CD4-positive, alpha-beta T cell (primary cell): ENCODE results near the gene PPP1R36. TPM values are rescaled to one million over a fixed set of nuclear protein-coding genes. Genes with fewer than 3 reads are reported as not detected.

ENCODE experiments used
- ATAC-seq: fragments of 200-7000 bp; cut with Tn5 transposase; one replicate; pipeline ENCODE4 v1.10.0; 2022; ENCODE audit warnings: mild to moderate bottlenecking; ENCODE audit not compliant: poor library complexity
- CTCF ChIA-PET: fragments of 350-600 bp; sonication (Branson Sonifier 250); formaldehyde crosslinking; loops from one replicate; lab custom pipeline; 2021; ENCODE audit warnings: antibody characterized with exemption, inconsistent platforms; lab: Charles Lee
- POLR2A ChIA-PET: fragments of 350-600 bp; sonication (Branson Sonifier 250); formaldehyde crosslinking; loops from one replicate; lab custom pipeline; 2021; ENCODE audit warnings: antibody characterized with exemption, inconsistent platforms; lab: Charles Lee
- DNase-seq, 14 experiments: peaks; one replicate each; pipeline ENCODE4 v3.0.0-alpha.2; 2013 to 2020; ENCODE audit warnings: mixed read lengths in 2 of 14
- H3K27ac ChIP-seq, 2 donors: one replicate each; pipeline versions ENCODE4 v1.5.1 to v1.7.0; 2013; ENCODE audit warnings: low read length in 2 of 2, low read depth in 1 of 2, mild to moderate bottlenecking in 1 of 2
- H3K27me3 ChIP-seq, 2 experiments: 1 replicate in 1 of 2; 2 replicates in 1 of 2; pipeline versions ENCODE4 v1.6.1 to v1.7.0; 2013; ENCODE audit warnings: low read length in 2 of 2, control low read depth in 1 of 2, mild to moderate bottlenecking in 1 of 2, moderate library complexity in 1 of 2; ENCODE audit not compliant: insufficient read depth in 2 of 2, control insufficient read depth in 1 of 2
- H3K36me3 ChIP-seq: one replicate; pipeline ENCODE4 v1.6.1; 2013; ENCODE audit warnings: low read length, control low read depth; ENCODE audit not compliant: insufficient read depth
- H3K4me1 ChIP-seq: one replicate; pipeline ENCODE4 v1.6.1; 2013; ENCODE audit warnings: low read length, control low read depth; ENCODE audit not compliant: insufficient read depth
- H3K4me3 ChIP-seq: one replicate; pipeline ENCODE4 v1.5.1; 2013; ENCODE audit warnings: mild to moderate bottlenecking, low read length, moderate library complexity
- H3K9me3 ChIP-seq, 2 experiments: 1 replicate in 1 of 2; 2 replicates in 1 of 2; pipeline versions ENCODE4 v1.6.1 to v1.7.0; 2013; ENCODE audit warnings: low read length in 2 of 2, mild to moderate bottlenecking in 2 of 2, control low read depth in 1 of 2, moderate library complexity in 1 of 2; ENCODE audit not compliant: control insufficient read depth in 1 of 2, insufficient read depth in 1 of 2
- H3K27ac Mint-ChIP-seq: one replicate; pipeline ENCODE4 v1.8.0; 2020; ENCODE audit warnings: mixed read lengths
- H3K27me3 Mint-ChIP-seq: one replicate; pipeline ENCODE4 v1.8.0; 2021; ENCODE audit warnings: mixed read lengths
- H3K36me3 Mint-ChIP-seq: one replicate; pipeline ENCODE4 v1.8.0; 2021; ENCODE audit warnings: low read depth, mixed read lengths
- H3K4me1 Mint-ChIP-seq: one replicate; pipeline ENCODE4 v1.8.0; 2021; ENCODE audit warnings: low read depth, mixed read lengths
- H3K4me3 Mint-ChIP-seq: one replicate; pipeline ENCODE4 v1.8.0; 2020; ENCODE audit warnings: mild to moderate bottlenecking, mixed read lengths
- H3K9me3 Mint-ChIP-seq: one replicate; pipeline ENCODE4 v1.8.0; 2020; ENCODE audit warnings: mixed read lengths
- intact Hi-C, 2 experiments: fragments of 100-400 bp; cut with DNase I in 1 of 2; cut with micrococcal nuclease in 1 of 2; formaldehyde crosslinking; loops; one replicate each; pipeline versions ENCODE4 v1.15.1 to v1.9.0; 2023 to 2025; cut with DNase I, micrococcal nuclease
- total RNA-seq, 174 experiments: library from RNA in 2 of 174; stranded (reverse) in 2 of 174; gene quantifications; one replicate each; pipeline ENCODE4 v1.2.3 and lab custom pipeline; 2021 to 2026
- TF ChIP-seq, protein P1 (sequence below): fragments of 200-600 bp; IDR thresholded peaks from one replicate; pipeline ENCODE4 v1.8.0; 2022; ENCODE audit warnings: antibody characterized with exemption, mild to moderate bottlenecking

The PPP1R36 gene
- total RNA-seq, 2 experiments from 2014 or later = not detected

DNA sequence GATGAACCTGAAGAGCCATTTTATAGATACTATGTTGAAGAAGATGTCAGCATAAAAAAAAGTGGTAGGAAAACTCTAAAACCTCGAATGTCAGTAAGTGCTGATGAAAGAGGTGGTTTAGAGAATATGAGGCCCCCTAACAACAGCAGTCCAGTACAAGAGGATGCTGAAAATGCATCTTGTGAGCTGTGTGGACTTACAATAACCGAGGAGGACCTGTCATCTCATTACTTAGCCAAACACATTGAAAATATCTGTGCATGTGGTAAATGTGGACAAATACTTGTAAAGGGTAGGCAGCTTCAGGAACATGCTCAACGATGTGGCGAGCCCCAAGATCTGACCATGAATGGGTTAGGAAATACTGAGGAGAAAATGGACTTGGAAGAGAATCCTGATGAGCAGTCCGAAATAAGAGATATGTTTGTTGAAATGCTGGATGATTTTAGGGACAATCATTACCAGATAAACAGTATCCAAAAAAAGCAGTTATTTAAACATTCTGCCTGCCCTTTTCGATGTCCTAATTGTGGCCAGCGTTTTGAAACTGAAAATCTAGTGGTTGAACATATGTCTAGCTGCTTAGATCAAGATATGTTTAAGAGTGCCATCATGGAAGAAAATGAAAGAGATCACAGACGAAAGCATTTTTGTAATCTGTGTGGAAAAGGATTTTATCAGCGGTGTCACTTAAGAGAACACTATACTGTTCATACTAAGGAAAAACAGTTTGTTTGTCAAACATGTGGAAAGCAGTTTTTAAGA is 27.0 kb upstream of the PPP1R36 start:
- ATAC-seq = no peak
- Mint-ChIP-seq H3K9me3 (no peaks in the 10 kb centered on the region), H3K4me3 (no peak overlapping the region), H3K36me3 (peaks cover 22% of the 10 kb centered on the region), H3K4me1 (peaks cover 29% of the 10 kb centered on the region), H3K27me3 (no peaks in the 10 kb centered on the region), H3K27ac (no peak overlapping the region)
- Histone ChIP-seq H3K27me3 (no peaks in the 10 kb centered on the region), H3K27ac (no peak overlapping the region), H3K4me1 (peaks cover 5% of the 10 kb centered on the region), H3K36me3 (peaks cover 33% of the 10 kb centered on the region), H3K9me3 (no peaks in the 10 kb centered on the region), H3K4me3 (no peak overlapping the region)
- POLR2A ChIA-PET = interaction anchor here (0.9 to 1.5 kb wide), 4 partner anchors 13 to 26 kb away, joined by 3 to 9 read pairs (median 3); partner anchors contain the start of genes ZBTB1 and ZBTB25
- CTCF ChIA-PET = interaction anchor here (0.6 to 4.5 kb wide), 3 partner anchors 12 to 1096 kb away, joined by 3 to 18 read pairs (median 3); no protein-coding TSS in a partner anchor
- intact Hi-C loops = no loop called here
- DNase-seq = no peak
- TF ChIP-seq, protein P1, sequence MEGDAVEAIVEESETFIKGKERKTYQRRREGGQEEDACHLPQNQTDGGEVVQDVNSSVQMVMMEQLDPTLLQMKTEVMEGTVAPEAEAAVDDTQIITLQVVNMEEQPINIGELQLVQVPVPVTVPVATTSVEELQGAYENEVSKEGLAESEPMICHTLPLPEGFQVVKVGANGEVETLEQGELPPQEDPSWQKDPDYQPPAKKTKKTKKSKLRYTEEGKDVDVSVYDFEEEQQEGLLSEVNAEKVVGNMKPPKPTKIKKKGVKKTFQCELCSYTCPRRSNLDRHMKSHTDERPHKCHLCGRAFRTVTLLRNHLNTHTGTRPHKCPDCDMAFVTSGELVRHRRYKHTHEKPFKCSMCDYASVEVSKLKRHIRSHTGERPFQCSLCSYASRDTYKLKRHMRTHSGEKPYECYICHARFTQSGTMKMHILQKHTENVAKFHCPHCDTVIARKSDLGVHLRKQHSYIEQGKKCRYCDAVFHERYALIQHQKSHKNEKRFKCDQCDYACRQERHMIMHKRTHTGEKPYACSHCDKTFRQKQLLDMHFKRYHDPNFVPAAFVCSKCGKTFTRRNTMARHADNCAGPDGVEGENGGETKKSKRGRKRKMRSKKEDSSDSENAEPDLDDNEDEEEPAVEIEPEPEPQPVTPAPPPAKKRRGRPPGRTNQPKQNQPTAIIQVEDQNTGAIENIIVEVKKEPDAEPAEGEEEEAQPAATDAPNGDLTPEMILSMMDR = no peak

DNA sequence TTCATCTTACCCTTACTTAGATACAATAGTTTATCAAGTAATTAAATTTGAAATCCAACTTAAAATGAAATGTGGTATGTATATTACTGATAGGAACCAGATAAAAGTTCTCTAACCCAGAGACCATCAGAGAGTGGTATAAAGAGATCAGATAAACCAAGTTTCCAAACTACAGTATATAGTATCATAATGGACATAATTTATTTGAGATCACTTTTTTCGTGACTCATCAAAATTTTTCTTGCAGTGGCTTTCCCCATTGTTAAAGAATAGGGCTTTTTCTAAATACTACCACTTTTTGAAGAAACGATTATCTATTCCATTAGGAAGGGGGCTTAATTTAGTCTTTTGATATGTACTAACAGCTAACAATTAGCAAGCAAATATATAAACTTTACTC is 24.4 kb upstream of the PPP1R36 start:
- ChIA-PET POLR2A (interaction anchor here (0.7 kb wide), 1 partner anchor 9 kb away, joined by 3 read pairs; no protein-coding TSS in a partner anchor), CTCF (interaction anchor here (4.5 kb wide), 1 partner anchor 14 kb away, joined by 18 read pairs; no protein-coding TSS in a partner anchor)
- Histone ChIP-seq H3K9me3 (no peaks in the 10 kb centered on the region), H3K4me3 (no peak overlapping the region), H3K27ac (no peak overlapping the region), H3K27me3 (no peaks in the 10 kb centered on the region), H3K4me1 (peaks cover 3% of the 10 kb centered on the region), H3K36me3 (peaks cover 37% of the 10 kb centered on the region)
- Mint-ChIP-seq H3K27me3 (no peaks in the 10 kb centered on the region), H3K4me1 (peaks cover 21% of the 10 kb centered on the region), H3K4me3 (no peak overlapping the region), H3K36me3 (peaks cover 18% of the 10 kb centered on the region), H3K27ac (no peak overlapping the region), H3K9me3 (no peaks in the 10 kb centered on the region)
- DNase-seq (no peak), ATAC-seq (no peak)
- intact Hi-C loops = no loop called here
- TF ChIP-seq, protein P1 = no peak

DNA sequence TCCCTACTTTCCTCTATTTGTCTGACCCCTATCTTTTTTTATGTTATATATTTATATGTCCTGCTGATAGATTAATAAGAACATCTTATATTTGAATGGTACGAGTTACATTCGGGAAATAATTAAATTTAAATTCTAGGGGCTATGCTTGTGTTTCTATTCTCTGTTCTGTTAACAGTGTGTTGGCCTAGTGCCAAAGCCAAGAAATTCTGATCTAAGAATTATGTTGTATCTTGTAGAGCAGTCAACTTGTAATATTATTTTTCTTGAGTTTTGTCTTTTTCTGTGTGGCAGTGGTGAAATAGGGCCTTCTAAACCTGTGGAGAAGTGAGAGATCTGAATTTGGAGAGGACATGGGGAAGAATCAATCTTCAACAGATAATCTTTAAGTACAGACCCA is 18.2 kb upstream of the PPP1R36 start:
- H3K27me3 ChIP-seq = no peaks in the 10 kb centered on the region

More for the DNA sequence above, 18.2 kb upstream of the PPP1R36 start:
- Histone ChIP-seq H3K4me3 (no peak overlapping the region), H3K9me3 (peaks cover 0 to 3% of the 10 kb centered on the region in 2 experiments), H3K27ac (no peak overlapping the region), H3K4me1 (no peaks in the 10 kb centered on the region), H3K36me3 (peaks cover 7% of the 10 kb centered on the region)
- intact Hi-C loops = loop anchor here in 1 of 2 experiments (10.0 kb wide), 1 partner anchor 233 kb away; no protein-coding TSS in a partner anchor
- ATAC-seq = no peak
- ChIA-PET POLR2A (interaction anchor here (1.0 to 1.2 kb wide), 2 partner anchors 11 to 29 kb away, joined by 3 read pairs; no protein-coding TSS in a partner anchor), CTCF (interaction anchor here (1.0 kb wide), 1 partner anchor 21 kb away, joined by 3 read pairs; no protein-coding TSS in a partner anchor)
- H3K27ac Mint-ChIP-seq = no peak overlapping the region
- TF ChIP-seq, protein P1 = no peak
- H3K9me3 Mint-ChIP-seq = no peaks in the 10 kb centered on the region
- peaks cover 4% of the 10 kb centered on the region for H3K36me3 Mint-ChIP-seq
- H3K4me1 Mint-ChIP-seq = peaks cover 8% of the 10 kb centered on the region
- DNase-seq = no peak
- no peak overlapping the region for H3K4me3 Mint-ChIP-seq
- no peaks in the 10 kb centered on the region for H3K27me3 Mint-ChIP-seq
